ENCODE data around the gene TMPRSS11B. TPM values are rescaled to one million over a fixed set of nuclear protein-coding genes. Genes with fewer than 3 reads are reported as not detected.

TMPRSS11B gene
- total and polyA plus RNA-seq, 2 experiments from 2014 or later, result not detected

- TF ChIP-seq, protein P1, sequence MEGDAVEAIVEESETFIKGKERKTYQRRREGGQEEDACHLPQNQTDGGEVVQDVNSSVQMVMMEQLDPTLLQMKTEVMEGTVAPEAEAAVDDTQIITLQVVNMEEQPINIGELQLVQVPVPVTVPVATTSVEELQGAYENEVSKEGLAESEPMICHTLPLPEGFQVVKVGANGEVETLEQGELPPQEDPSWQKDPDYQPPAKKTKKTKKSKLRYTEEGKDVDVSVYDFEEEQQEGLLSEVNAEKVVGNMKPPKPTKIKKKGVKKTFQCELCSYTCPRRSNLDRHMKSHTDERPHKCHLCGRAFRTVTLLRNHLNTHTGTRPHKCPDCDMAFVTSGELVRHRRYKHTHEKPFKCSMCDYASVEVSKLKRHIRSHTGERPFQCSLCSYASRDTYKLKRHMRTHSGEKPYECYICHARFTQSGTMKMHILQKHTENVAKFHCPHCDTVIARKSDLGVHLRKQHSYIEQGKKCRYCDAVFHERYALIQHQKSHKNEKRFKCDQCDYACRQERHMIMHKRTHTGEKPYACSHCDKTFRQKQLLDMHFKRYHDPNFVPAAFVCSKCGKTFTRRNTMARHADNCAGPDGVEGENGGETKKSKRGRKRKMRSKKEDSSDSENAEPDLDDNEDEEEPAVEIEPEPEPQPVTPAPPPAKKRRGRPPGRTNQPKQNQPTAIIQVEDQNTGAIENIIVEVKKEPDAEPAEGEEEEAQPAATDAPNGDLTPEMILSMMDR (conservative IDR thresholded peaks at IDR 0.05; ENCODE audit: low read depth in 2 of 2), result no peak
- TF ChIP-seq EZH2phosphoT487 (IDR thresholded peaks at IDR 0.05; ENCODE audit: unreplicated experiment) (no peak), ZNF331 (CRISPR knock-in tag; IDR thresholded peaks at IDR 0.05; ENCODE audit: low read depth) (no peak), NANOG (IDR thresholded peaks at IDR 0.05; ENCODE audit: borderline replicate concordance) (no peak), EZH2 (IDR thresholded peaks at IDR 0.05; ENCODE audit: low read depth, unreplicated experiment) (no peak), CREB1 (CRISPR knock-in tag; IDR thresholded peaks at IDR 0.05; ENCODE audit: low read depth) (no peak)
These were observed 62.1 kb downstream of the TMPRSS11B start (continued) for GRCh38 chr4:68183417-68183816.

- peaks cover 2% of the 10 kb centered on the region for H3K27me3 Mint-ChIP-seq (ENCODE audit: insufficient read depth, low read depth, poor library complexity)
- H3K4me1 Mint-ChIP-seq, result no peaks in the 10 kb centered on the region
- H3K9me3 Mint-ChIP-seq, result no peaks in the 10 kb centered on the region
- H3K27ac ChIP-seq (ENCODE audit: low read depth), result no peak overlapping the region
- H3K27ac Mint-ChIP-seq, result no peak overlapping the region
- TF ChIP-seq POLR2AphosphoS5 (IDR thresholded peaks at IDR 0.05; ENCODE audit: low read depth) (no peak), CREB1 (CRISPR knock-in tag; IDR thresholded peaks at IDR 0.05; ENCODE audit: low read depth) (no peak), STAT1 (IDR thresholded peaks at IDR 0.05; ENCODE audit: unreplicated experiment) (no peak), EZH2 (IDR thresholded peaks at IDR 0.05; ENCODE audit: low read depth, unreplicated experiment) (no peak), NANOG (IDR thresholded peaks at IDR 0.05; ENCODE audit: borderline replicate concordance) (no peak), EZH2phosphoT487 (IDR thresholded peaks at IDR 0.05; ENCODE audit: unreplicated experiment) (no peak)
- TF ChIP-seq, protein P2, sequence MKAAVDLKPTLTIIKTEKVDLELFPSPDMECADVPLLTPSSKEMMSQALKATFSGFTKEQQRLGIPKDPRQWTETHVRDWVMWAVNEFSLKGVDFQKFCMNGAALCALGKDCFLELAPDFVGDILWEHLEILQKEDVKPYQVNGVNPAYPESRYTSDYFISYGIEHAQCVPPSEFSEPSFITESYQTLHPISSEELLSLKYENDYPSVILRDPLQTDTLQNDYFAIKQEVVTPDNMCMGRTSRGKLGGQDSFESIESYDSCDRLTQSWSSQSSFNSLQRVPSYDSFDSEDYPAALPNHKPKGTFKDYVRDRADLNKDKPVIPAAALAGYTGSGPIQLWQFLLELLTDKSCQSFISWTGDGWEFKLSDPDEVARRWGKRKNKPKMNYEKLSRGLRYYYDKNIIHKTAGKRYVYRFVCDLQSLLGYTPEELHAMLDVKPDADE (IDR thresholded peaks at IDR 0.05), result no peak
- H3K9me2 ChIP-seq (ENCODE audit: insufficient read depth), result no peaks in the 10 kb centered on the region
- no peak overlapping the region for H3K4me2 ChIP-seq
- no peaks in the 10 kb centered on the region for H3K79me2 ChIP-seq (replicated peaks; ENCODE audit: insufficient read depth)
- H3K36me3 ChIP-seq (ENCODE audit: insufficient read depth), result no peaks in the 10 kb centered on the region
- H3K27me3 ChIP-seq (ENCODE audit: insufficient read depth), result no peaks in the 10 kb centered on the region
- H2AFZ ChIP-seq, result peak overlapping the region; percentile 90
- no peaks in the 10 kb centered on the region for H4K20me1 ChIP-seq (replicated peaks; ENCODE audit: insufficient read depth)
- H3K4me3 ChIP-seq, result no peak overlapping the region
- no peaks in the 10 kb centered on the region for H3K36me3 Mint-ChIP-seq (ENCODE audit: low read depth)
- no peaks in the 10 kb centered on the region for H3F3A ChIP-seq (replicated peaks; ENCODE audit: low read depth)
- no peak overlapping the region for H3K4me3 Mint-ChIP-seq
- DNase-seq (ENCODE audit: low spot score) (no peak), ATAC-seq (no peak)
- H3K4me1 ChIP-seq (ENCODE audit: insufficient read depth), result no peaks in the 10 kb centered on the region
These were observed 63.1 kb downstream of the TMPRSS11B start for GRCh38 chr4:68182382-68182820.

DNA sequence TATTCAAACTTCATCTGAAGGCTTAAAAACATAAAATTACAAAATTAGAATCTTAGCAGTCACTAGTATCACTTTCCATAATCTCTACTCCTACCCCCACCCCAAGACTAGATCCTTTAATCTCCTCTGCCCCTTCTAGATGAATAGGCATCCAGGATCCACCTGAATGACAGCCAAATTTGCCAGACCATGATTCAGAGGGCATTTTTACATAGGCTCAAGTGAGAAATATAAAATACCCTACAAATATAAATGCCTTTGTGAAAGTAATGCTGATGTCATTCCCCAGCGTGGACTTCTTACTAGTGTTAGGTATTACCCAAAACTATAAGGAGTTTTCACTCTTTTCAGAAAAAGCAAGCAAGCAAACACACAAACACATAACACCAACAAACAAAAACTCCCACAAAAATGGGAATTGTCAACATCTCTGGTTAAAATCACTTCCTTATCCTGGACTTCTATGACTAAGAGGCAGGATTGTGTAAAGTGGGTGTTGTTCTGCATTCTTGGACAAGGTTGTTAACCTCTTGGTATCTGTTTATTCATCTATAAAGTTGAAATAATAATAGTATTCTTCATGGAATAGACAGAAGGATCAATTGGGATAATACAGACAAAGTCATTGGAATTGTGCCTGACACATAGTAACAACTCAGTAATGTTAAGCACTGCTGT lies 64.5 kb downstream of the TMPRSS11B start:
- Mint-ChIP-seq H3K9me3 (no peaks in the 10 kb centered on the region), H3K27ac (no peak overlapping the region), H3K27me3 (ENCODE audit: insufficient read depth, low read depth, poor library complexity) (peaks cover 2% of the 10 kb centered on the region), H3K4me3 (no peak overlapping the region), H3K4me1 (no peaks in the 10 kb centered on the region), H3K36me3 (ENCODE audit: low read depth) (no peaks in the 10 kb centered on the region)
- Histone ChIP-seq H3K4me1 (ENCODE audit: insufficient read depth) (no peaks in the 10 kb centered on the region), H4K20me1 (replicated peaks; ENCODE audit: insufficient read depth) (no peaks in the 10 kb centered on the region), H3K36me3 (ENCODE audit: insufficient read depth) (no peaks in the 10 kb centered on the region), H3F3A (replicated peaks; ENCODE audit: low read depth) (no peaks in the 10 kb centered on the region), H3K4me2 (no peak overlapping the region), H3K79me2 (replicated peaks; ENCODE audit: insufficient read depth) (no peaks in the 10 kb centered on the region), H3K9me2 (ENCODE audit: insufficient read depth) (no peaks in the 10 kb centered on the region), H3K27me3 (ENCODE audit: insufficient read depth) (no peaks in the 10 kb centered on the region), H3K27ac (ENCODE audit: low read depth) (no peak overlapping the region), H3K4me3 (no peak overlapping the region), H2AFZ (no peak overlapping the region)
- no peak for DNase-seq (ENCODE audit: low spot score)
- ATAC-seq, result no peak
- TF ChIP-seq NANOG (IDR thresholded peaks at IDR 0.05; ENCODE audit: borderline replicate concordance) (no peak), POLR2AphosphoS5 (IDR thresholded peaks at IDR 0.05; ENCODE audit: low read depth) (no peak), ZNF114 (CRISPR knock-in tag; IDR thresholded peaks at IDR 0.05) (no peak), EZH2phosphoT487 (IDR thresholded peaks at IDR 0.05; ENCODE audit: unreplicated experiment) (no peak), EZH2 (IDR thresholded peaks at IDR 0.05; ENCODE audit: low read depth, unreplicated experiment) (no peak), JUNB (IDR thresholded peaks at IDR 0.05; ENCODE audit: unreplicated experiment) (no peak)
- TF ChIP-seq, protein P2 (IDR thresholded peaks at IDR 0.05), result no peak

All from GM23338 (cell line).